Stimulated activated CD8-positive, alpha-beta memory T cell treated with anti-CD3 and anti-CD28 coated beads, Interleukin-7, amount 100 ng/mL, for 24 hours (primary cell): ENCODE measurements around the gene RFX2.
"Not testable (repeated sequence)": the region's sequence is repeated elsewhere in the genome, so short reads cannot be mapped to it uniquely, and the experiment has no call there.

Experiments used
- DNase-seq: peaks from one replicate; pipeline ENCODE4 v3.0.0-alpha.2; 2020; ENCODE audit warnings: low read depth

RFX2 gene

GRCh38 chr19:5971714-5972354 lies 138.5 kb downstream of the RFX2 start:
- DNase-seq = no peak

GRCh38 chr19:5969476-5969875 lies 140.8 kb downstream of the RFX2 start:
- DNase-seq = no peak

GRCh38 chr19:5968431-5969373 lies 141.6 kb downstream of the RFX2 start:
- DNase-seq = no peak

DNA sequence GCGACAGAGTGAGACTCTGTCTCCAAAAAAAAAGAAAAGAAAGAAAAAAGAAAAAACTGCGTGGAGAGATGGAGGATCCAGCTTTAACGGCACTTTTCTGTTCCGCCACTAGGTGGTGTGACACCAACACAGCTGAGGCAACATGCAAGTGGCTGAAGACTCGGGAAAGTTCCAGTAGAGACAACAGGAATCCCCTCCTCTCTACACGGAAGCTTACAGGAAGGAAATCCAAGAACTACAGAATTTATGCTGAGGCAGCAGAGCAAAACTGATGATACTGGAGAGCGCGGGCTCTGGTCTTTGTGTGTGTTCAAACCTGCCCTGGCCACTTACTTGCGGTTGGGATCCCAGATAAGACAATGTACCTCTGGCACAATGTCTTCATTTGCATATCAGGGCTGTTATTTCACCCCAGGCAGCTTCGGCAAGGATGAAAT lies 142.3 kb downstream of the RFX2 start:
- peak; percentile 33 for DNase-seq

- DNase-seq = no peak
Measured at GRCh38 chr19:5967571-5967970, 142.7 kb downstream of the RFX2 start.

DNA sequence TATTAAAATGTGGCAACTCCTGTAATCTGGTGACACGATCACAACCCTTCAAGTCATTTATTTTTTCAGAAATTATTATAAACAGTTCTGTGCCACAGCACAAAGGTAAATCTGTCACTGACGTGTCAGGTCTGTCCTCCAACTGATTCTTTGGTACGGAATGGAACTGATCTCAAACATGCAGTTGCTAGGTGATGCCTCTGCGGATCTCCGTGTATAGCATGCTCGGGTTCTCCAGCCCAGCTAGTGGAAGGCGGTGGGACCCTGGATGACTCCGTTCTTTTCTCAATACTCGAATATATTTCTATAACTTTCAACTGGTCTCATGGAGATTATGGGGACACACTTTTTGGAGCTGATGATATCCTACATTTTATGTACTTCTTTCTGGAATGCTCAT lies 143.4 kb downstream of the RFX2 start:
- DNase-seq = no peak

DNA sequence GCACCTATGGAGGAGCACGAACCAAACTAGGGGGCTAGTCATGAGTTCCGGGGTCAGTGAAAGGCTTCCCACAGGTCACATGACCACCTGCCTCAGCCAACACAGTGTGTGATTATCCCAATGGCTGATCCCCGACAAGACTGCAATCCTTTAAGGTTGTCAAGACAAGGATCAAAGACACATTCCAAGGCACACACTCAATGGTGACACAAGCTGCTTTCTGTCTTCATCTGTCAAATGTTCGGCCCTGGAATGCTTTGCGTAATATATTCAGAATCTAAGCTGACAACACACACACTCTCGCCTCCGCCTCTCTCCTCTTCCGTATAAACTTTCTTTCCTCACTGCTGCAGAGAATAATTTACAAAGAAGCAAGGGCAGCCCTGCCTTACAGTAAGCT lies 144.1 kb downstream of the RFX2 start:
- no peak for DNase-seq

DNA sequence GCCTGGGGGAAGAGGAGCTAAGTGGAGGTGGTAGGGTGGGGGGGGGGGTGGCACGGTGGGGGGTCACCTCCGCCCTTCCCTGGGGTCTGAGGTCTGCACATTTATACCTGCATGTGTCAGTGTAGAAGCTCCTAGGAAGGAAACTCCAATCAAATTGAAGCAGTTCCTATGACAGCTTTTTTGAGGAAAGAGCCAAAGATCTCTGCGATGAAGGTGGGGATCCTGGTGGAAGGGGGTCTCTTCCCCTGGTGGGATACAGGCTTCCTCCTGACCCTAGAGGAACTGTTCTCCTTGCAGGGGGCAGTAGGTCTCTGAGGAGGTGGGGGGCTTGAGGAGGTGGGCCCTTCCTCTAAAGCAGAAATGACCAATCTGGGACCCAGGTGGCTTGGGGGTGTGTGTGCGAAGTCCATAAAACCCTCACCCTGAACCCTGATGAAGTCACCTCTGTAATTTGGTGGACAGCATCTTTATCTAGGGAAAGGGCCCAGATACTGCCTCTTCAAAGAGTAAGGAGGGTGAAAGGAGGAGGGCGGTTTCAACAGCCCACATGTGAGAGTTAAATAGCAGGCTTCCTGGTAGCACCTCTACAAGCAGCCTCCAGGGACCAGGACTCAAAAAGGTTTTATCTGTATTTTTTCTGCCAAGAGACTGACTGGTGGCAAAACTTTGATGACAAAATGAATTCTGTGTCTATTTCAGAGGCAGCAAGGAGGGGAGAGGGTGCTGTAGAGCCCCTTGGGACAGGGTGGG lies 145.3 kb downstream of the RFX2 start:
- no peak for DNase-seq

DNA sequence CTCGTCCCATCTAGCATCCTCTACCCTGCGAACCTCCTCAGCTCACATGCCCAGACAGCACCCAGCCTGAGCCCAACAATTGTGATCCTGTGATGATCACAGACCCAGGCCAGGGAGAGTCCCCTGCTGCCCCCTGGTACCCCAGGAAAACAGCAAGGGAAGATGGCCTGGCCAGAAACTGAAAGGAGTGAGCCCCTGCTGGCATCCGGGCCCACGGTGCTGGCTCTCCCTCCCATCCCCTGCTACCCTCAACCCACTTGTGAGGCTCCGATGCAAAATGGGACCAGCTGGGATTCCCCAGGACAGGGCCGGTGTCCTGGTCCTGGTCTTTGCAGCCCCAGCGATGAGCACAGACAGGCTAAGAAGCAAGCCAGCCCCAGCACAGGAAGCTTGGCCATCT lies 146.4 kb downstream of the RFX2 start:
- no peak for DNase-seq

- not testable (repeated sequence) for DNase-seq
Measured at GRCh38 chr19:5963259-5963658, 147.0 kb downstream of the RFX2 start.

DNA sequence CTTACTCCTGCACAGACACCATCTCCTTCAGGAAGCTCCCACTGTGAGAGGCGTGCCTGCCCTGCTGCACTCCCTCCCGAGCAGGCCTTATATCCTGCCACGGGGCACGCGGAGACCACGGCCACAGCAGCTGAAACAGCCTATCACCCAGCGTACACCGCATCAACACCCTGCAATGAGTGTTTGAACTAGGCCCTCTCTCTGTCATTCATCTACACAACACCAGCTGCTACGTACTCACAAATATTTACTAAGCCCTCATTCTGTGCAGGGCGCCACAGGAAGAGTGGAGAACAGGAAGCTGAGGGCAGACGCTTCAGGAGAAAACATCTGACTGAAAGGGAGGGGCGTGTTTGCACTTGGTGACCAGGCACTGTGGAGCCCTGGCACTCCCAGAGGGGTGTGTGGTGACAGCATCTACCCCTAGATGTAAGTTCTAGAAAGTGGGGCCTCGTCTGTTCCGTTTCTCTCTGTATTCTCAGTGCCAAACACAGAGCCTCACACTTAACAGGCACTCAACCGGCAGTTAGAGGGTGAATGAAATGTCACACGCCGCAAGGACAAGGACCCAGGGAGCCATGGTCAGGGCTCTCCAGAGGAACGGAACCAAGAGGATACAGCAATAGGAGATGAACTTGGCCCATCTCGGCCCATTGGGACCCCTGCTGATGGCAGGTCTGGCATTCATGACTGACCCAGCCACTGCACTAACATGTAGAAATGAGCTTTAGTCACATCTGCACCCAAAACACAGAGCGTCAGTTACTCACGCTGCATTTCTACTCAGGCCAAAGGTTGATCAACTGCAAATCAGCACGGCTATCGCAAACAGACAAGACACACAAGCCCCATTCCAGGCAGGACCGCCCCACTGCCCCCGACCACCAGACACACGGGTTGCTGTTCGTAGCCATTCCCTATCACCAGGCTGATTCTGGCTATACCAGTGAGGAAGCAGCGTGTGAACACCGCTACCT lies 148.0 kb downstream of the RFX2 start:
- peak; percentile 20 for DNase-seq

- not testable (repeated sequence) for DNase-seq
Measured at GRCh38 chr19:5961641-5961968, 148.7 kb downstream of the RFX2 start.

DNA sequence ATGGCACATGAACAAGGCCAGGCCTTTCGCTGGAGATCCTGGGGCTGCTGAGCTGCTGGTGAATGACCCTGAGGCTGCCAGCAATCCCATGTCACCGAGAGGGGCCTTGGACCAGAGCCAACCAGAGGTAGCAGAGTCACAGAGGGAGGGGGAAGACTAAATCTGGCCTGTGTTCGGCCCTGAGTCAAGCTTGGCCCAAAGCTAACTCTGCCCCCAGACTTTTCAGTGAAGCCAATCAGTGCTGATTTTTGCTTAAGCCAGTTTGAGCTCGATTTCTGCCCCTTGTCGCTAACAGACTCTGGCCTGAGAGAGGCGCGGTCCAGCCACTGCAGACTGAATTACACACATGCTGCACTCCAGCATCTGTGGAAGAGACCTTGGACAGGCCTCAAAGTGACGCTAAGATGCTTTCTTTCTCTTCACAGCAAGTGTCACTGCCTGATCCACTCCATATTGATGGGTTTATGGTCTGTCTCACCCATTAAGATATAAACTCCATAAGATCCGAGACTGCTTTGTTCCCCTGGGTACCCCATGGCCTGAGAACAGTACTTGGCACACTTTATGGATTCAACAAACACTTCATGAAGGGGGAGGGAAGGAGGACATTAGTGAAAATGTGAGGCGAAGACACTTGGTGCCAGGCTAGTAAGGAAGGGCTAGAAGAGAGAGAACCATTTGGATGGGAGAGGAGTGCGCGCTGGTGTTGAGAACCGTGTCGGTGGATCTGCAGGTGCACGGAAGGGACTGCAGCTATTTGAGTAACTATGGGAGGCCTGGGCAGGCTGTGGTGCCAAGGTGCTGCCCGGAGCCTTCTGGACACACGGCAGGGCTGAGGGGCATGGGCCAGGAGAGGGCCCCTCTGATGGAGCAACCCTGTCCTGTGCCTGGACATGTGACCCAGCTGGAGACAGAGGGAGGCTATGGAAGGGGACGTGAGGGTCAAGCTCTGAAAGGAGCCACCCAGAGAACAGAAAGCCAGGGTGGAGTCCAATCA lies 150.0 kb downstream of the RFX2 start:
- no peak for DNase-seq

GRCh38 chr19:5959260-5960004 lies 150.9 kb downstream of the RFX2 start:
- no peak for DNase-seq

DNA sequence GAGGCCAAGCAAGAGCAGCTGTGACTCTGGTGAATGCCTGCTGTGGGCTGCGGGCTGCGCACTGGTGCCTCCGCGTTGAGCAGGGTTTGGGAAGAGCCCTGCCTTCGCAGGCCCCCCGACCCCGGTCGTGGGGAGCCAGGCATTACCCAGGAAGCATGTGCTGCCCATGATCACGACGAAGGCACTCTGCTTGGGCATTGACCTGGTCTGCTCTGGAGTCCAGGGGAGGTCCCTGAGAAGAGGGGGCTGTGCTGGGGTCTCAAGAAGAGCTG lies 151.5 kb downstream of the RFX2 start:
- no peak for DNase-seq

GRCh38 chr19:5958074-5958850 lies 152.0 kb downstream of the RFX2 start:
- no peak for DNase-seq

DNA sequence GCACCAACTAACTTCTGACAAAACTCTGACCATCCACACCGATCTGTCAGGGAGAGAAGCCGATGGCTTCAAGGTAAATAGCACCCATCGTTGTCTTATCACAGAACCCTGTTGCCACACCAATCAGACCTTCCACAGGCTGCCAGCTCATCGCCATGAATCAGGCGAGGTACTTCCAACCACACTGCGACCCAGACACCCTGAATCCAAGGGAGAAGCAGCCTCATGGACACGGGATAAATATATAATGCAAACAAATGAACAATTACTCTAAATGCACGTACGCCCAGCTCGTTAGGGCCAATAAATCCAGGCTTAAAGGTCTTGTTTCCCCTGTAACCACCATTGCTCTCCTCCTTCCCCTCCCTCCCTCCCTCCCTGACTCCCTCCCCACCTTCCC lies 153.1 kb downstream of the RFX2 start:
- DNase-seq = no peak

GRCh38 chr19:5956728-5957127 lies 153.6 kb downstream of the RFX2 start:
- DNase-seq = no peak

- DNase-seq = no peak
Measured at GRCh38 chr19:5956323-5956722, 154.0 kb downstream of the RFX2 start.
